GM10266 (cell line): Measurements from ENCODE around the gene GRM1.

Experiments used
- DNase-seq: peaks from one replicate; pipeline ENCODE4 v3.0.0; 2012; ENCODE audit errors: extremely low spot score
- TF ChIP-seq, protein P1 (sequence below): IDR thresholded peaks from 2 replicates; pipeline ENCODE4 v1.5.1; 2012; ENCODE audit warnings: mild to moderate bottlenecking, low read depth; ENCODE audit not compliant: control insufficient read depth, insufficient read depth; ENCODE audit errors: missing control alignments

The GRM1 gene

DNA sequence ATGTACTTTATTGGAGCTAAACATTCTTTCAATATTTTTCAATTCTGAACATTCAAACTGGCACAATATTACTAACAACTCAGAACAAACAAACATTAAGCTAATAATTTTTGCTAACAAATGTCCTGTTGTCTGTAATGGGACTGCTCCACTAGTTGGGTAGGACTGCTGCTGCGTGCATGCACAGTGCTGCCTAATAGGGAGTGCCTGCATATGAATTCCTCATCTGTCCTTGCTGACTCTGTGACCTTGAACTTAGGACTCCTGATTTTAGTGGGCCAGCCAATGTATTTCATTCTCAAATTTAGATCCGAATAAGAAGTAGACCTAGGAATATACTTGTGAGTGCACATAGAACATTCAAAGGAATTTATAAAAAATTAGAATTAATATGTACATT, 318.2 kb downstream of the GRM1 start:
- TF ChIP-seq, protein P1, sequence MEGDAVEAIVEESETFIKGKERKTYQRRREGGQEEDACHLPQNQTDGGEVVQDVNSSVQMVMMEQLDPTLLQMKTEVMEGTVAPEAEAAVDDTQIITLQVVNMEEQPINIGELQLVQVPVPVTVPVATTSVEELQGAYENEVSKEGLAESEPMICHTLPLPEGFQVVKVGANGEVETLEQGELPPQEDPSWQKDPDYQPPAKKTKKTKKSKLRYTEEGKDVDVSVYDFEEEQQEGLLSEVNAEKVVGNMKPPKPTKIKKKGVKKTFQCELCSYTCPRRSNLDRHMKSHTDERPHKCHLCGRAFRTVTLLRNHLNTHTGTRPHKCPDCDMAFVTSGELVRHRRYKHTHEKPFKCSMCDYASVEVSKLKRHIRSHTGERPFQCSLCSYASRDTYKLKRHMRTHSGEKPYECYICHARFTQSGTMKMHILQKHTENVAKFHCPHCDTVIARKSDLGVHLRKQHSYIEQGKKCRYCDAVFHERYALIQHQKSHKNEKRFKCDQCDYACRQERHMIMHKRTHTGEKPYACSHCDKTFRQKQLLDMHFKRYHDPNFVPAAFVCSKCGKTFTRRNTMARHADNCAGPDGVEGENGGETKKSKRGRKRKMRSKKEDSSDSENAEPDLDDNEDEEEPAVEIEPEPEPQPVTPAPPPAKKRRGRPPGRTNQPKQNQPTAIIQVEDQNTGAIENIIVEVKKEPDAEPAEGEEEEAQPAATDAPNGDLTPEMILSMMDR: no peak
- DNase-seq: no peak

DNA sequence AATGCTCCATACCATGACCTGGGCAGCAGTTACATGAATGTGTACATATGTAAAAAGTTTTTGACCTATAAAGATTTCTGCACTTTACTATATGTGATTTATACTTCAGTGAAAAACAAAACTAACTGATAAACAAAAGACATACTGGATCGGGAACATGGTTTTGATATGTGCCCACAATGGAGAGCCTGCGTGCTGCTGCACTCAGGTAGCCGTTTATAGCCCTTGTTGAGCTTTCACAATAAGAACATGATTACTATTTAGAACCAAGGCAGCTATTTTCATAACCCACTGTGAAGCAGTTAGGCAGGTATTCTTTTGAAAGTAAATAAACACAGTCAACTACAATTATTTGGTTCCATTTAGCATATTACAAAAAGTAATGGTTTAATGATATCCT, 318.8 kb downstream of the GRM1 start:
- DNase-seq: no peak
- TF ChIP-seq, protein P1: no peak

DNA sequence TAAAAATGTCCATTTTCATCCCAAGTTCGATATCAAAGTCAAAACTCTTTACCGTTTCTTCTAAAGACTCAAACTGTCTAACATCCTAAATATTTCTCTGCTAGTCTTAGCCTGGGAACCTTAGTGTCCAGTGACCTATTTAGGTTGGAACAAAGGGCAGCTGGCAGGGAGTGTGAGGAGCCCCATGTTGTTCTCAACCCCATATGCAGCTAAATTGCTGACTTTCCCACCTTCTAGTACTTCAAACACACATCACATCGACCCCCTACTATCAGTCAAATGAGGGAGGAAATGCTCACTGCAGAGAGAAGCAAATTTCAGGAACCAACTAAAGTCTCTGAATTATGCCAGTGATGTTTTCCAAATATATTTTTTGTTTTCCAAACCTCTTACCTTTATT, 322.2 kb downstream of the GRM1 start:
- TF ChIP-seq, protein P1: no peak
- DNase-seq: no peak

DNA sequence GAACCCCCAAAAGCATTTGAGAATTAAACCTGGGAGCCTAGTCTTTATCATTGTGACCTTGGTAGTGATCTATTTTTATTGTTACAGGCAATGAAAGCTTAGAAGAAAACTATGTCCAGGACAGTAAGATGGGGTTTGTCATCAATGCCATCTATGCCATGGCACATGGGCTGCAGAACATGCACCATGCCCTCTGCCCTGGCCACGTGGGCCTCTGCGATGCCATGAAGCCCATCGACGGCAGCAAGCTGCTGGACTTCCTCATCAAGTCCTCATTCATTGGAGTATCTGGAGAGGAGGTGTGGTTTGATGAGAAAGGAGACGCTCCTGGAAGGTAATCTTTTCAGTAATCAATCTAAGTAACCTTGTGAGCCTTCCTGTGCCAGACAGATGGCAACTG, 323.3 kb downstream of the GRM1 start:
- TF ChIP-seq, protein P1: no peak
- no peak for DNase-seq

DNA sequence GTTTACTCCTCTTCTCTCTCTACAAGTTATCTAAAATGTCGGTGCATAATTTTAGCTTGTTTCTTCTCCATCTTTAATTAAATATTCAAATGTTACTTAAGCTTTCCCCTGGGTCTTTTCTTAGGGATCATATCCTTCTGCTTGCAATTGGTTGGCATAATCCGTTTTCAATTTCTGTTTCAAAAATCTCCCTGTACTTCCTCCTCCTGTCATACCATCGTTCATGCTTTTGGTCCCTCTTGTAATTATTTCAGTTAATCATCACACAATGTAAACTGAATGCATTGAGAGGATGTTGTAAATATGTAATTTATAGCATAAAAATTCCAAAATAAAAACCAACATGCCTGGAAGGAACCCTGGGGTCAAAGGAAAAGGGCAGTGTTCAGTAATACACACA, 325.6 kb downstream of the GRM1 start:
- TF ChIP-seq, protein P1: no peak
- DNase-seq: no peak

DNA sequence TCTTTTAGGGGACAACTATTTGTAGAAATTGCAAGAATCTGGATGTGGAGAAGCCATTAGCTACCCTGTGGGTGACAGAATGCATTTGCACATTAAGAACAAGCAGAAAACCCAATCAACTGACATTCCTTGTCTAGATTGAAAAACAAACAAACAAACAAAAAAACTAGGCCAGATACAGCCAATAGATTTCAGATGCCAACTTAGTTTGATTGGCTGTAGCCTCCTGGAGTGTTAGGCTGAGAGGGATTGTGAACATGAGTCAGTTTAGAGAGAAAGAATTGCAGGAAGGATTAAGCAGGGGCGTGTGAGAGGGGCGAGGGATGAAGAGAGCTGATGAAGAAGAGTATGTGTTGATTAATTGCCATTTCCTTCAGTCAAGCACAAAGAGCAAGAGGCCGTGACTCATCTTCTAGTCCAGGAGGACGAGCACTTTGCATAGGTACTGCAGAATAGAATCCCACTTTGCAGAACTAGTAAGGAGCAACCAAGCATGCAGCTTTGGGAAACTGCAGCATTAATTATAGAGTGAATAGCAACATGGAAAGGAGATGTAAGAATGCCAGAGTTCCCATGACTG, 326.7 kb downstream of the GRM1 start:
- TF ChIP-seq, protein P1: no peak
- DNase-seq: no peak

DNA sequence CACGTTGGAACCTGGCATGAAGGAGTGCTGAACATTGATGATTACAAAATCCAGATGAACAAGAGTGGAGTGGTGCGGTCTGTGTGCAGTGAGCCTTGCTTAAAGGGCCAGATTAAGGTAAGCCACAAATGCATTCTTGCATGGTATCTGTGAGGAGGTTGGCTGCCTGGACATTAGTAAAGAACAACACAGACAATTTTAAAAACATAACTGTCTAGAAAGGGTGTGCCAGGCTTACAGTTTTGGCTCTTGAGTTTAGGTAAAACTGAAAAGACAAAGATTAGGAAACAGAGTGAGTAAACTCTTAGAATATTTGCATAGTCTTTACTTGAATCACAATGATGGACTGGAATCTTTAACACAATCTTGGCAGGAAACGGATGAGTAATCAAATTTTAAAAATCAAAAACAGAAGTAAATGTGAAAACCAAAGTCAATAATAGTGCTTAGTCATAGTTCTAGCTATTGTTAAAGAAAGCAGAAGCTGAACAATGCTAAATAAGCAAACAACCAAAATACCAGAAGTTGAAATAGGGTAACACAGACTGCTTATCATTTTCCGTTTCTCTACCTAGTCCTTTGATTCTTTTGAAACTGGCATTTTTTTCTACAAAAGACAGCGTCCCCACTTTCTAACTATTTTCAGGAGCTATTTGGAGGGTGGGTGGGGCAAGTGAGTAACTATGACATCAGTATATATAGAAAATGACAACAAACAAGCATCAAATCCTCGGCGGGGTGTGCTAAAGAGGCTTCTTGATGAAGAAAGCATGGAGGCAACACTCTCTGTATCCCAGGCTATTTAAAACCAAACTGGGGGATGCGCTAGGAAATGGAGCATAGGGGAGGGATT, 328.9 kb downstream of the GRM1 start:
- peak; percentile 8 for DNase-seq
- TF ChIP-seq, protein P1: no peak
